NCI-H1105 treated with DMSO at 0.1 percent for 48 hours (cell line): ENCODE data around the gene FBLN1.
"Not testable (repeated sequence)": the region's sequence is repeated elsewhere in the genome, so short reads cannot be mapped to it uniquely, and the experiment has no call there.

Source experiments
- DNase-seq: peaks from one replicate; lab custom pipeline; 2025; lab: John Stamatoyannopoulos, UW

The FBLN1 gene

DNA sequence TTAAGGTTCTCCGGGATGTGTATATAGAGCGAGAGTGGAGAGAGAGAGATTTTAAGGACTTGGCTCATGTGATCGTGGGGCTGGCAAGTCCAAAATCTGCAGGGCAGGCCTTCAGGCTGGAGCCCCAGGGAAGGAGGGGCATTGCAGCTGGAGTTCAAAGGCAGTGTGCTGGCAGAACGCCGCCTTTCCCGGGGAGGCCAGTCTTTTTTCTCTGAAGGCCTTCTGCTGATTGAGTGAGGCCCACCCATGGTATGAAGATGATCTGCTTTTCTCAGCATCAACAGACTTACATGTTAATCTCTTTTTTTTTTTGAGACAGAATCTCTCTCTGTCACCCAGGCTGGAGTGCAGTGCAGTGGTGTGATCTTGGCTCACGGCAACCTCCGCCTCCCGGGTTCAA, 25.4 kb downstream of the FBLN1 start:
- DNase-seq: no peak

DNA sequence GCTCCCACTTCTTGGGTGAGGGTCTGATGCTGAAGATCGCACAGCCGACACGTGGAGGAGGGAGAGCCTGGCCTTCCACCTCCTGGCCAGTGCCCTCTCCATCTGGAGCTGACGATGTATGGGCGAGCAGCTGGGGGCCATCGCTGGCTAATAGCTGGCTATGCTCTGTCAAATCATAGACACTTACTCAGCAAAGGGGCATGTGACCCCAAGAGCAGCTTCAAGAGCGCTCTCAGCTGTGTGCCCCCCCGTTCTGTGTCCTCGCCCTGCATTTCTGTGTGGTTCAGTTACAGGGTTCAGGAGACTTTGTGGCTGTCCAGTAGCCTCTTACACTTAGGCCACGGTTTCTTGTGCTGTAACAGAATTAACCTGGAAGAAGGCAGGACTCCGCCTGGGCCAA, 26.4 kb downstream of the FBLN1 start:
- no peak for DNase-seq

DNA sequence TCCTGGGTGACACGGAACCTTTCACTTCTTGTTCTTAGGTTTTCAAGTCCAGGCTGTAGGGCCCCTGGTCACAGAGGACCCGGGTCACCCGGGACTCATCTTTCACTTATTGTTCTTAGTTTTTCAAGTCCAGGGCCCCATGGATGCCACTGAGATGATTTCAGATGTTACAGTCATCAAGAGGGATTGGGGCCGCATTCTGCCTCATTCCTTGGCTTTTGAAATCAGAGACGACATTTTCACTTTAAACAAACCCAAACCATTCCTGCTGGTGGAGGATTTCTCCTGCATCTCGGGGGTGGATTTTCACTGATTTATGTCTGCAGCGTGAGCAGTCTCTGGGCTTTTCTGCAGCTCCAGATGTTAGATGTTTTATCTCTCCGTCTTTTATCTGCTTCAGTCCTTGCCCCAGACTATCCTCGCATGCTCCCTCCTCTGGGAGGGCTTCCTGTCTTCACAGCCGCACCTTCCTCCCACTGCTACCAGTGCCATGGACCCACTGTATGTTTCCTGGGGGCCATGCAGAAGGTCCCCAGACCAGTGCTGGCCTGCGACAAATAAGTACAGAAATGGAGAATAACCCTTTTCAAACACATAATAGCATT, 27.4 kb downstream of the FBLN1 start:
- no peak for DNase-seq

DNA sequence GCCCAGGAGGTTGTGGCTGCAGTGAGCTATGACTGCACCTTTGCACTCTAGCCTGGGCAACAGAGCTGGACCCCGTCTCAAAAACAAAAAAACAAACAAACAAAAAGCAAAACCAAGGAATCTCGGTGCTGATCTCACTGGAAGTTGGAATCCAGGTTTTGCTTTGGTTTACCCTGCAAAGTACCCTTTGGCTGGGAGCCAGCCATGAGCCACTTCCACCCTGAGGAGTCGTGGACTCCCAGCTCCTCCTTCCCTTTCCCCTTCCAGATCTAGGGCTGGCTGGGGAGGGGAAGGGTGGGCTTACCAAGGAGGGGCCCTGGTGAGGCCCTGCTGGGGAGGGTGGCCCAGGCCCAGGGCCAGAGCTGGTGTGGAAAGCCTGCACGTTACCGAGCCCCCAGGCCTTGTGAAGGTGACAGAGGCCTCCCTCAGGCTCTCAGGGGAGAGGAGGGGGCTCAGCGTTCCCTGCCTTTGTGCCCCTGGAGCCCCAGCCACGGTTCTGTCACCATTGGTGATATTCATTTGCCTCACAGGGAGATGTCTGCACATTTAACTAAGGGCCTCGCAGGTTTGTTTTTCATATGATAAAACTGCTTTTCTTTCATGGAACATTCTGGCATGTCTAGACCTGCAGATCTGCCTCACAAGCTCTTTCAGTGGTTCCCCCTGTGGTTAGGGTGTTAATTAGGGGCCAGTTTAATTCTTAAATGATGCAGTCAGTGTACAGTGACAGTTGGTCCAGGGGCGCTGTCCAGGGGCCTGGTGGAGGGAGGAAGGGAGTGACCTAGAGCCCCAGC, 29.0 kb downstream of the FBLN1 start:
- peak; percentile 1 for DNase-seq

DNA sequence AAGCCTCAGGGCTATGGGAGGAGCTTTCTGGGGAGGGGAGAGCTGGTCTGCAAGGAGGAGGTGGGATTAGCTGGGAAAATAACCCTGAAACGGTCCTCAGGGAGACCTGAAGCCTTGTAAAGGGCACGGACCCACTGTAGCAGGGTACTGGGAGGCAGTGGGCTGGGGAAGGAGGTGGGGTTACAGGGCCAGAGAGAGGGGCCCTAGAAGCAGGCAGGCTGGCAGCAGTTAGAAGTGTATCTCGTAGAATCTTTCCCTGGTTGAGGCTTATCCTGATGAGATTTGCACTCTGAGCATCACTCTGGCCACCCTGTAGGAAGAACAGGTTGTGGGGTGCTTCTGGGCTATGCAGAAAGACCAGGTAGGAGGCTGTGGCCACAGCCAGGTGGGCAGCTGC, 29.6 kb downstream of the FBLN1 start:
- no peak for DNase-seq

DNA sequence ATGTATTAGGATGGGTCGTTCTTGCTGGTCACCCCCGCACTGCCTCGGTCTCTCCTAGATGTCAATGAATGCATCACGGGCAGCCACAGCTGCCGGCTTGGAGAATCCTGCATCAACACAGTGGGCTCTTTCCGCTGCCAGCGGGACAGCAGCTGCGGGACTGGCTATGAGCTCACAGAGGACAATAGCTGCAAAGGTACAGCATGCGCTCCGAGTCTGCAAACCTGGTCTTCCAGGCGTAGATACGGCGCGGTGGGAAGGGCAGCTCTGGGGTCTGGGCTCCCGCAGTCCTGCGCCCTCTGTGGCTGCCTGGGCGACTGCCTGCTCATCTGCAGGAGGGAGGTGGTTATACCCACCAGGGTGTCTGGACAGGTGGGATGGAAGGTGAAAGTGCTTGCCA, 31.0 kb downstream of the FBLN1 start:
- peak; percentile 54 for DNase-seq

DNA sequence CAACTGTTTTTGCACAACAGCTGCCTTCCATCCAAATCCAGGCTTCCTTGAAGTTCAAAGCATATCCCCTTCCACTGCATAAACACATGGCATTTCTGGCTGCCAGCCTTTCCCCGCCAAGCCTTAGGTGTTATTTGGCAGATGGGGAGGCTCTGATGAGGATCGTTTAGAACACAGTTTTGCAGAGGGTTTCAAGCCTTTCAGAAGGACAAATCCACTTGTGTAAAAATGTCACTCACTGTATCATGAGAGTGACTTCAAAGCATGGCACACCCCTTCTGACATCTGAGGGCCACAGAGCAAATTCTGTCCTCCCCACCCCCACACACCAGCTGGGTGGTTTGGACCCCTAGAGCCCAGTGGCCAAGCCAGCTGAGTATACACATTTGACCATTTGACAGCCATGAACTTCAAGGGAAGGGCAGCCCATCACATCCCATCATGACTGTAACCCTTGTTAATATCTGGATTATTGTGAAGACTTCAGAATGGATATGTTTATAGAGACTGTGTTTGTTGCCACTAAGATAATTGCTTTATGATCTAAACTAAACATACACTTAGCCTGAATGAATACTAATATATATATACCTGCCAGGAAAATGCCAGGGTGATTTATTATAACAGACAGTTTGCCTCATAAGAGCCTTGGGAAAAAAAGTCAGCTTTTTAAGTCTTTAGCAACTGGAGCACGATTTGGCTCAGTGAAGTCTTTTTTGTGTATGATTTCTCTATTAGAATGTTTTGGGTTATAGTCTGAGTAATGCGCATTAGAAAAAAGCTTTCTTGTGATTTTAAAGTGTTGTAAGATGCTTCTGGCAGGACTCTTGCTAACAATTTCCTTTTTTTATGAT, 31.9 kb downstream of the FBLN1 start:
- DNase-seq: peak; percentile 84

DNA sequence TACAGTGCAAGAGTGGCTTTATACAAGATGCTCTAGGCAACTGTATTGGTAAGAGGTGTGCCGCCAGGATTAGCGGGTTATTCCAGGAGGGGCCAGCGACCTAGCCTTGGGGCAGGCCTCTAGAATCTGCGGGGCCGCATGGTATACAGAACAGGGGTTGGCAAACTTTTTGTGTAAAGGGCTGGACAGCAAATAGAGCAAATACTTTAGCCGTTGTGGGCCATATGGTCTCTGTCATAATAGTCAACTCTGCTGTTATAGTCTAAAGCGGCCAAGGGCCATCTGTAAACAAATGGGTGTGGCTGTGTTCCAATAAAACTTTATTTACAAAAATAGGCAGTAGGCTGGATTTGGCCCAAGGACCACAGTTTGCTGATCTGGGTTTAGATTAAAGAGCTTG, 32.6 kb downstream of the FBLN1 start:
- no peak for DNase-seq

DNA sequence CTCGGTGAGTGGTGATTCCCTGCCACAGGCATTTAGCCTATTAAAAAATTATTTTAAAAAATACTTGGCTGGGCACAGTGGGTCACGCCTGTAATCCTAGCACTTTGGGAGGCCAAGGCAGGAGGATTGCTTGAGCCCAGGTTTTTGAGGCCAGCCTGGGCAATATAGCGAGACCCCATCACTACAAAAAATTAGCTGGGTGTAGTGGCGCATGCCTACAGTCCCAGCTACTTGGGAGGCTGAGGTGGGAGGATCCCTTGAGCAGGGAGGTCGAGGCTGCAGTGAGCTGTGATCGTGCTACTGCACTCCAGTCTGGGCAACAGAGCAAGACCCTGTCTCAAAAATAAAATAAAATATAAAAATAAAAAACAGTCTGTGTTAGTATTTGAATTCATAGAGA, 33.2 kb downstream of the FBLN1 start:
- not testable (repeated sequence) for DNase-seq

DNA sequence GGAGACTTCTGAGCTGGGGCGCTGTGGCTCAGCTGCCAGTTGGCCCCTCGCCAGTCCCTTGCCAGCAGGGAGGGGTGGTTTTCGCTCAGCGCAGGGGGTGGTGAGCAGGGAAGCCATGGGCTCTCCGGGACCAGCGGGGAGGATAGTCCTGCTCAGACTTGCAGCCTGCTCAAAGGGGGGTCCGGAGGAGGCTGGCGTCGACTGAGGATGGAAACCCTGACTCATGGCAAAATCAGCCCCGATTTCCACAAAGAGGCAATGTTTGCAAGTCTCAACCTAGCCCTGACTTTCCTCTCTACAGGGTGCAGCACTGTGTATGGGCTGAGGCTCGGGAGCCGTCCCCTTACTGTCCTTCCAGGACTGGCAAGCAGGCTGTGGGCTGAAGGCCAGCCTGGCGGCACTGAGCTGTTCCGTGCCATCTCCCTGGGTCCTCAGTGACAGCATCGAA, 35.1 kb downstream of the FBLN1 start:
- peak; percentile 86 for DNase-seq

DNA sequence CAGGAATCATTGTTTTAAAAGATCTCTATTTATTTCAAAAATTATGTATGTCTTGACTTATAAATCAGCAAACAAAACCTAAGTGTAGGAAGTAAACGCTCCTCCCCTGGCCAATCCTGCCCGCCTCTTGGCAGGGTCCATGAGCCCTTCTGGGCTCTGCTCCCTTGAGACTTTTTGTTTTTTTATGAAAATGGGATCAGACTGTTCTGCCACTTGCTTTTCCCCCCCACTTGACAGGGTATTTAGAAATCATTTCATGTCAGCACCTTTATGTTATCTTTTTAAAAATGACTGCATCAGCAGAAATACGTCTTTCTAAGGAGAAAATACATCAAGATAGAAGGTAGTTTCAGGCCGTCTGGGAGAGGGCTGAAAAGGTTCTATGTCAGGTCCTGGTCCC, 35.6 kb downstream of the FBLN1 start:
- peak; percentile 63 for DNase-seq

DNA sequence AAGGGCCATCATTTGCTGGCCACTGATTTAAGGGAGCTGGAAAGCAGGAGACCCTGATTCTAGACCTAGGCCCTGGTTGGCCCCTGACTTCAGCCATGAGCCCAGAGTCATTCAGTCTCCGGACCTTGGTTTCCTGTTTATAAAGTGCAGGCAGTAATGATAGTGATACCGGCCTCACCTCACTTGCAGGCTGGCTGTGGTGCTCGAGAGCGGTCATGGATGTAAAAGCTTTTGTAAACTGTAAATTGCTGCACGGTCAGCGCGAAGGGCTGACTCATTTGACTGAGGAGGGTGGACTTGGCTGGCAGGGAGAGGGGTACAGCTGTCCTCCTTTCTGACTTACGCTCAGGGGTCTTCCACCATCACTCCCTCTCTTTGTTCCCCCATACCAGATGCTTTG, 37.4 kb downstream of the FBLN1 start:
- no peak for DNase-seq

DNA sequence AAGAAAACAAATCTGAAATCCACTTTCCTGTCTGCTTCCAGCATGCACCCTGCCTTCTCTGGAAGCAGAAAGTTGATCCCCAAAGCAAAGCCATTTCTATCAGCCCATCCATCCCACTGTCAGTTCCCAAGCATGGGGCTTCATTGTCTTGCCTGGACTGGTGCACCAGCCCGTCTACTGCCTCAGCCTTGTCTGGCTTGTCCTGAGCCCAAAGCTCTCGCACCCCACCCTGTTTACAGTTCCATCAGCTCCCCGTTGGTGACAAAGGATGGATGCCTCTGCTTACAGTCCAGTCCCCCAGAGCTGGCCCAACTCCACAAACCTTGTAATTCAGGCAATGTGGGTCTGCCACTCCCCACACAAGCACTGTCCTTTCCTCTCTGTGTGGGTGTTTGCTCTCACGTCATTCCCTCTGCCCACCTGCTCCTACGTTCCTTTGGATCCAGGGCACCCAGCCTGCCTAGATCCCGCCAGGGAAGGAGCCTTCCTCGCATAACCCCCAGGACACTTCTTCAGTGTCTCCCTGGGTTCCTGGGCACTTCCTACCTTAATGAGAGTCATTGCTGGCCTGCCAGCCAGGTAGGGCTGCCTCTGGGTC, 38.8 kb downstream of the FBLN1 start:
- DNase-seq: no peak

DNA sequence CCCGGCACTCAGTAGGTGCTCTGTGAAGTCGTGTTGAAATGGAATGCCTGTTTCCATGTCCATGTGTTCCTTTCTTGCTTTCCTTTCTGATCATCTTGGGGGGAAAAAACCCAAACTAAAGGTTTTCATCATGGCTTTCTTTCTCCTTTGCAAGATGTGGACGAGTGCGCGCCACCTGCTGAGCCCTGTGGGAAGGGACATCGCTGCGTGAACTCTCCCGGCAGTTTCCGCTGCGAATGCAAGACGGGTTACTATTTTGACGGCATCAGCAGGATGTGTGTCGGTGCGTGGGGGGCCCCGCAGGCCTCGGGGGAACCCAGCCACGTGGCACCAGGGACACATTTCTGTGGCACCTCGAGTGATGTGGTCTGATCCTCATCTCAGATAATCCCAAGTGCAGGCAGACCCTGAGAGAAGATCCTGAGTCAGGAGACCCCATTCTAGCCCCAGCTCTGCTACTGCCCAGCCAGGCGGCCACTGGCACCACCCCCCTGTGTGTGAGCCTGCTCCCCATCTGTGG, 39.4 kb downstream of the FBLN1 start:
- DNase-seq: no peak

DNA sequence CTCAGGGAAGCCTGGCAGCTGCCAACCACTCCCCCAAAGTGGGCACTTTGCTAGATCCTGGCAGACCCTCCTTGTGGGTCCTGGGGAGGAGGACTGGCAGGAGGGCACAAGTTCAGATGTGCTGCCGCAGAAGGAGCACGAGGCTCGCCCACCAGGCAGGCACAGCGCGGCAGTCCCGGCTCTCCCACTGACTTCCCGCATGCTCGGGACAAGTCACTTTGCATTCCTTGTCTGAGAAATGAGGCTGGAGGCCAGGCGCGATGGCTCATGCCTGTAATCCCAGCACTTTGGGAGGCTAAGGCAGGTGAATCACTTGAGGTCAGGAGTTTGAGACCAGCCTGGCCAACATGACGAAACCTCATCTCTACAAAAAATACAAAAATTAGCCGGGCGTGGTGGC, 40.1 kb downstream of the FBLN1 start:
- DNase-seq: not testable (repeated sequence)

DNA sequence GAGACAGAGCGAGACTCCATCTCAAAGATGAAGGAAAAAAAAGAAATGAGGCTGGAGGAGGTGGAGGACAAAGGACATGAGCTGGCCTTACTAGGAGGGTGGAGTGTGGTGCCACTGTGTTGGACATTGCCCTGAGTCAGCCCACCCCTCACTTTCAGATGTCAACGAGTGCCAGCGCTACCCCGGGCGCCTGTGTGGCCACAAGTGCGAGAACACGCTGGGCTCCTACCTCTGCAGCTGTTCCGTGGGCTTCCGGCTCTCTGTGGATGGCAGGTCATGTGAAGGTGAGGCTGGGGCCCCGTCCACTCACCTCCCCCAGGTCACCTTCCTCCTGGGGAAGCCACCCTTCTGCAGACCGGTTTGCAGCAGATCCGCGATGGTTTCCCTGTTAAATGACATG, 40.6 kb downstream of the FBLN1 start:
- DNase-seq: no peak

DNA sequence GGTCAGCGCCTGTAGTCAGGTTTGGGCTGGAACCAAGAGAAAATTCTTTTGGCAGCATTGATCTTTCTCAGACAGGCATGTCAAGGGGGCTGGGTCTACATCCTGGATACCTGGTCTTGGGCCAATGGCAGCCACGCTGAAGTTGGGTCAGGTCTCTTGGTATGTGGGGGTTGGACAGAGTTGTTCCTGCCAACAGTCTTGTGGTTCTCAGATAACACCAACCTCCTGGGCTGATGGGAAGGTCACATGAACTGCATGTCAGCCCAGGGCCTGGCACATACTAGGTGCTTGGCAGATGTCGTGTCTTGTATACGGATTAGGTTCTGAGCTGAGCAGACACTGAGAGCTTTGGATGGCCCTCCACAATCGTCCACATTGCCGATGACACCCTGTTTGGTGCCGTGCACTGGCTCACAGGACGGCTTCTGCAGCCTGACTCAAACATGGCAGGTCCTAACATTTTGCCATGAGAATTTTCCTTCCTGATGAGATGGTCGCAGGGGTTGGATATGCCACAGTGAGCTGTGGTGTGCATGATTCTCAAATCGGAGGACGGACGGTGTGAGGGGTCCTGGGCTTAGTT, 42.0 kb downstream of the FBLN1 start:
- no peak for DNase-seq

DNA sequence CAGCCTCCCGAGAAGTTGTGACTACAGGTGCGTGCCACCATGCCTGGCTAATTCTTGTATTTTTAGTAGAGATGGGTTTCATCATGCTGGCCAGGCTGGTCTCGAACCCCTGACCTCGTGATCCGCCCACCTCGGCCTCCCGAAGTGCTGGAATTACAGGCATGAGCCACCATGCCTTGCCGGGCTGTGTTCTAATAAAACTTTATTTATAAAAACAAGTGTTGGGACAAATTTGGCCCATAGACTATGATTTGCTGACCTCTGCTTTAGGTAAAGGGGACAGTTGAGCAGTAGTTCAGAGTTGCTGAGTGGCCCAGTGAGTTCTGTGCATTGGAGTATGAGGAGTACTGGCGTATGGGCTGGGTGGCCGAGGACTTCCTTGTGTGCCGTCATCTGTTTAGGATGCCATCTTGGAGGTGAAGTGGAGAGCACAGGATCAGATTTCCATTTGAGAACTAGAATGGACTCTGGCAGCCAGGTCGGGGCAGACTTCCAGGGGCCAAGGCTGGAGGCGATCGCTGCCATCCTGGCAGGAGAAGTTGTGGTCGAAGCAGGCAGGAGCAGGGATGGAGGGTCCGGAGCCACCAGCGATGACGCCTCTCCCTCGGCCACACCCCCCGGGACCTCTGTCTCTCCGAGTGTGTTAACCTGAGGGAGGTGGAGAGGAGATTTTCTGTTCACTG, 43.8 kb downstream of the FBLN1 start:
- no peak for DNase-seq

DNA sequence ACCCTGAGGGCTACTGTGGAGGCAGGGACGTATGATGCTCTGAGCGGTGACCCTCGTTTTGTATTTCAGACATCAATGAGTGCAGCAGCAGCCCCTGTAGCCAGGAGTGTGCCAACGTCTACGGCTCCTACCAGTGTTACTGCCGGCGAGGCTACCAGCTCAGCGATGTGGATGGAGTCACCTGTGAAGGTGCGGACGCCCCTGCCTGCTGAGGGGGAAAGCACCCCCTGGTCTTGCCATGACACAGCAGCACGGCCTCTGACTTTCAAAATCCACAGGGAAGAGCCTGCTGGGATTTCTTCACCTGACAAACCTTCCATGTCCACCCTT, 44.3 kb downstream of the FBLN1 start:
- DNase-seq: no peak

DNA sequence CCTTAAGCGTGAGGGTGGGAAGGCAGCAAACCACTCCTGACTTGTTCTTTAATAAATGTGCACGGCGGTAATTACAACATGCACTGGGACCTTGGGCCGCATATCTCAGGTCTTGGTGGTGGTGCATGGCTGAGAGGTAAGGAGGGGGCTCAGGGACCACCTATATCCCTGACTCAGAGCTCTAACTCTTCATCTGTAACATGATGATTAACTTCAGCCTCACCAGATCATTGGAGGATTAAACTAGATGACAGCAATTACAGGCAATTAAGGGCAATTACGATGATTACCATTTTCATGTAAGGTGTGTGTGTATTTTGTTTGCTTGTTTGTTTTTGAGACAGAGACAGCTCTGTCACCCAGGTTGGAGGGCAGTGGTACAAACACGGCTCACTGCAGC, 45.0 kb downstream of the FBLN1 start:
- DNase-seq: peak; percentile 72

DNA sequence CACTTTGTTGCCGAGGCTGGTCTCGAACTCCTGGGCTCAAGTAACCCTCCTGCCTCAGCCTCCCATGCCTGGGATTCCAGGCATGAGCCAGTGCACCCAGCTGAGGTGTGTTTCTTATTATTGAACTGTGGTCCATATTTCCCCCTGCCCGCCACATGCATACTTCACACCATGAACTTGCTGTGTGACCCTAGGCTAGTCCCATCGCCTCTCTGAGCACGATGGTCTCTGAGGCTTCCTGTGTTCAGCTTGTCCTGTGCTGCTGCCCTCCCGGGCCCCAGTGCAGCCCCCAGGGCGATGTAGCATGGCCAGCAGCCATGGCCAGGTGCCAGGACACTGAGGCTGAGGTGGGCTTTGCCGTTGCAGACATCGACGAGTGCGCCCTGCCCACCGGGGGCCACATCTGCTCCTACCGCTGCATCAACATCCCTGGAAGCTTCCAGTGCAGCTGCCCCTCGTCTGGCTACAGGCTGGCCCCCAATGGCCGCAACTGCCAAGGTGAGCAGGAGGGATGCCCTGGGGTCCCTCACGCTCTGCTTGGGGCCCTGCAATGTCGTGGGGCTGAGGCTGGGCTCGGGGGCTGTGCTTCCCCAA, 45.7 kb downstream of the FBLN1 start:
- no peak for DNase-seq
